Measurements from ENCODE around the gene VCAM1.

The VCAM1 gene

GRCh38 chr1:100720751-100721150, 1.2 kb downstream of the VCAM1 start:
- Histone ChIP-seq H3K14ac (ENCODE audit: low read length) (no peak overlapping the region), H3K27ac (replicated peaks; ENCODE audit: low read length) (no peak overlapping the region), H3K4ac (ENCODE audit: low read length) (no peak overlapping the region), H3K4me2 (ENCODE audit: insufficient read depth, low read length, poor library complexity, severe bottlenecking) (no peak overlapping the region), H2AFZ (ENCODE audit: low read length) (no peak overlapping the region), H2BK120ac (ENCODE audit: low read depth, low read length) (no peak overlapping the region), H3K36me3 (replicated peaks in 1 of 2; ENCODE audit: control insufficient read depth in 2 of 2, insufficient read depth in 2 of 2, low read length in 2 of 2) (no peaks in the 10 kb centered on the region), H3K9ac (ENCODE audit: low read depth, low read length, poor library complexity) (no peak overlapping the region), H2BK15ac (ENCODE audit: low read length) (no peak overlapping the region), H3K4me3 (ENCODE audit: low read length in 2 of 2) (no peak overlapping the region), H2BK5ac (ENCODE audit: low read length) (no peak overlapping the region), H2AK5ac (ENCODE audit: low read depth, low read length) (no peak overlapping the region), H3K9me3 (replicated peaks in 1 of 2; ENCODE audit: control insufficient read depth in 2 of 2, insufficient read depth in 1 of 2, low read depth in 1 of 2, low read length in 2 of 2) (no peaks in the 10 kb centered on the region), H3K18ac (ENCODE audit: low read length) (no peak overlapping the region), H3K27me3 (ENCODE audit: control insufficient read depth in 3 of 3, insufficient read depth in 3 of 3, low read depth in 1 of 3, low read length in 3 of 3) (no peaks in the 10 kb centered on the region), H4K91ac (ENCODE audit: low read depth, low read length, poor library complexity) (no peak overlapping the region), H2BK12ac (ENCODE audit: low read length) (no peak overlapping the region), H3K4me1 (ENCODE audit: control insufficient read depth in 2 of 2, insufficient read depth in 1 of 2, low read depth in 1 of 2, low read length in 2 of 2) (peaks cover 2 to 7% of the 10 kb centered on the region in 2 donors), H4K8ac (ENCODE audit: low read depth, low read length) (no peak overlapping the region), H3K79me1 (ENCODE audit: low read depth, low read length) (no peaks in the 10 kb centered on the region), H3K23ac (ENCODE audit: low read depth, low read length, poor library complexity) (no peak overlapping the region)
- DNase-seq (ENCODE audit: low spot score): no peak

DNA sequence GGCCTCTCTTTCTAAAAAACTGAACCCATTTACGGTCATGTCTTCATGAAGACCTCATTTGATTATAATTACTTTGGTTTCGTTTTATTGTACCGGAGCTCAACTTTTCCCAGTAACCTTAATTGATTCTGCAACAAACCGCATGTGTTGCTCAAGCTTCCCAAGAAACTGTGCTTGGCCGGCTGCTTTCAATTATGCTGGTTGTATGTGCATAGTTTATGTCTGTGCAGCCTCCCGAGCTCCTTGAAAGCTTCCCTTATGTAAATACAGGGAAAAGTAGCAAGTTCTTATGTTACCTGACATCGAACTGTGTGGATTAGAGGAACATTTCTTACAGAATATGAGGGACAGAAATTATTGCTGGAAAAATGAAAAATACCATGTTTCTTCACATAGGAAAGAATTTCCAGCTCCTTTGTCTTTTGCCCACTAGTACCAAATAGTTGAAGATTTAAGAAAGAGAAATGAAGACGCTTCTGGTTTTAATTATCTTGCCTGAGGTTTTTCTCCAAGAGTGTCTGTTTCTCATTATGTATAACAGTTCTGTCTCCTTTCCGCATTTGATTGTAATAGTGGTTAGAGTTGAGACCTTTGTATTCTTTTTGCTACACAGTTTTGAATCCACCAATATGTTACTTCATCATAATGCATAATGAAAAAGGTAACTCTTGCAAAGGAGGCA, 2.1 kb downstream of the VCAM1 start:
- WGBS, 2 donors (ENCODE audit: extremely low coverage in 2 of 2, insufficient read length in 2 of 2, insufficient replicate concordance in 1 of 2): no CpG with 5 or more reads among the region's 9 CpGs
- no peak for DNase-seq (ENCODE audit: low spot score)
- Histone ChIP-seq H3K4me1 (ENCODE audit: control insufficient read depth in 2 of 2, insufficient read depth in 1 of 2, low read depth in 1 of 2, low read length in 2 of 2) (peaks cover 2 to 7% of the 10 kb centered on the region in 2 donors), H2BK120ac (ENCODE audit: low read depth, low read length) (no peak overlapping the region), H3K23ac (ENCODE audit: low read depth, low read length, poor library complexity) (no peak overlapping the region), H3K4me3 (ENCODE audit: low read length in 2 of 2) (no peak overlapping the region), H3K14ac (ENCODE audit: low read length) (no peak overlapping the region), H3K79me1 (ENCODE audit: low read depth, low read length) (no peaks in the 10 kb centered on the region), H3K18ac (ENCODE audit: low read length) (no peak overlapping the region), H3K27ac (replicated peaks; ENCODE audit: low read length) (no peak overlapping the region), H3K36me3 (replicated peaks in 1 of 2; ENCODE audit: control insufficient read depth in 2 of 2, insufficient read depth in 2 of 2, low read length in 2 of 2) (no peaks in the 10 kb centered on the region), H3K9ac (ENCODE audit: low read depth, low read length, poor library complexity) (no peak overlapping the region), H2AFZ (ENCODE audit: low read length) (no peak overlapping the region), H4K8ac (ENCODE audit: low read depth, low read length) (no peak overlapping the region), H2BK12ac (ENCODE audit: low read length) (no peak overlapping the region), H4K91ac (ENCODE audit: low read depth, low read length, poor library complexity) (no peak overlapping the region), H3K4me2 (ENCODE audit: insufficient read depth, low read length, poor library complexity, severe bottlenecking) (no peak overlapping the region), H2BK5ac (ENCODE audit: low read length) (no peak overlapping the region), H2AK5ac (ENCODE audit: low read depth, low read length) (no peak overlapping the region), H3K27me3 (ENCODE audit: control insufficient read depth in 3 of 3, insufficient read depth in 3 of 3, low read depth in 1 of 3, low read length in 3 of 3) (no peaks in the 10 kb centered on the region), H2BK15ac (ENCODE audit: low read length) (no peak overlapping the region), H3K9me3 (replicated peaks in 1 of 2; ENCODE audit: control insufficient read depth in 2 of 2, insufficient read depth in 1 of 2, low read depth in 1 of 2, low read length in 2 of 2) (no peaks in the 10 kb centered on the region), H3K4ac (ENCODE audit: low read length) (no peak overlapping the region)

DNA sequence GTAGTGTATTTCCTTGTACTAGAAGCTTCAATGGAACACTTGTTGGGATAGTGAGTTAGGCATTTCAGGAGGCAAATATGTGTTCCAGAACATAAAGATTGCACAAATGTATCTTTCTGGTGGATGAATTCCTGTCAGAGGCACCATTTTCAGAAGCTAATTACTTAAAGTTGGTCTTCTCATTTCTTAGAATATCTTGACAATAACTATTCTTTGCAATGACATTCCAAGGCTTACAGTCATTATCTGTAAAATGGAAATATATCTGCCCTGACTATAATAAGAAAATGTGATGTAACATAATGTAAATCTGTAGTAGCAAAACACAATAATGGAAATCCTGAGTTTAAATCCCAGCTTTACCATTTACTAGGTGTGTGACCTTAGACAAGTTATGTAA, 2.7 kb downstream of the VCAM1 start:
- Histone ChIP-seq H3K79me1 (ENCODE audit: low read depth, low read length) (no peaks in the 10 kb centered on the region), H3K4me3 (ENCODE audit: low read length in 2 of 2) (no peak overlapping the region), H3K4me2 (ENCODE audit: insufficient read depth, low read length, poor library complexity, severe bottlenecking) (no peak overlapping the region), H4K91ac (ENCODE audit: low read depth, low read length, poor library complexity) (no peak overlapping the region), H3K4ac (ENCODE audit: low read length) (no peak overlapping the region), H3K14ac (ENCODE audit: low read length) (no peak overlapping the region), H3K9me3 (replicated peaks in 1 of 2; ENCODE audit: control insufficient read depth in 2 of 2, insufficient read depth in 1 of 2, low read depth in 1 of 2, low read length in 2 of 2) (no peaks in the 10 kb centered on the region), H2AFZ (ENCODE audit: low read length) (no peak overlapping the region), H3K4me1 (ENCODE audit: control insufficient read depth in 2 of 2, insufficient read depth in 1 of 2, low read depth in 1 of 2, low read length in 2 of 2) (peaks cover 2 to 7% of the 10 kb centered on the region in 2 donors), H2BK120ac (ENCODE audit: low read depth, low read length) (no peak overlapping the region), H2BK15ac (ENCODE audit: low read length) (no peak overlapping the region), H3K27me3 (ENCODE audit: control insufficient read depth in 3 of 3, insufficient read depth in 3 of 3, low read depth in 1 of 3, low read length in 3 of 3) (no peaks in the 10 kb centered on the region), H2BK12ac (ENCODE audit: low read length) (no peak overlapping the region), H2BK5ac (ENCODE audit: low read length) (no peak overlapping the region), H3K18ac (ENCODE audit: low read length) (no peak overlapping the region), H3K23ac (ENCODE audit: low read depth, low read length, poor library complexity) (no peak overlapping the region), H4K8ac (ENCODE audit: low read depth, low read length) (no peak overlapping the region), H2AK5ac (ENCODE audit: low read depth, low read length) (no peak overlapping the region), H3K27ac (replicated peaks; ENCODE audit: low read length) (no peak overlapping the region), H3K9ac (ENCODE audit: low read depth, low read length, poor library complexity) (no peak overlapping the region), H3K36me3 (replicated peaks in 1 of 2; ENCODE audit: control insufficient read depth in 2 of 2, insufficient read depth in 2 of 2, low read length in 2 of 2) (no peaks in the 10 kb centered on the region)
- no peak for DNase-seq (ENCODE audit: low spot score)

- H3K23ac ChIP-seq (ENCODE audit: low read depth, low read length, poor library complexity): no peak overlapping the region
- DNase-seq (ENCODE audit: low spot score): no peak
Measured at GRCh38 chr1:100724281-100724680, 4.7 kb downstream of the VCAM1 start.

More at GRCh38 chr1:100724281-100724680, 4.7 kb downstream of the VCAM1 start:
- no peaks in the 10 kb centered on the region for H3K79me1 ChIP-seq (ENCODE audit: low read depth, low read length)
- H3K36me3 ChIP-seq (replicated peaks in 1 of 2; ENCODE audit: control insufficient read depth in 2 of 2, insufficient read depth in 2 of 2, low read length in 2 of 2): no peaks in the 10 kb centered on the region
- no peak overlapping the region for H2BK120ac ChIP-seq (ENCODE audit: low read depth, low read length)
- no peaks in the 10 kb centered on the region for H3K27me3 ChIP-seq (ENCODE audit: control insufficient read depth in 3 of 3, insufficient read depth in 3 of 3, low read depth in 1 of 3, low read length in 3 of 3)
- no peak overlapping the region for H2BK12ac ChIP-seq (ENCODE audit: low read length)
- no peak overlapping the region for H3K27ac ChIP-seq (replicated peaks; ENCODE audit: low read length)
- H3K4me1 ChIP-seq (ENCODE audit: control insufficient read depth in 2 of 2, insufficient read depth in 1 of 2, low read depth in 1 of 2, low read length in 2 of 2): peaks cover 2 to 5% of the 10 kb centered on the region in 2 donors
- H3K9ac ChIP-seq (ENCODE audit: low read depth, low read length, poor library complexity): no peak overlapping the region
- no peak overlapping the region for H2AFZ ChIP-seq (ENCODE audit: low read length)
- no peak overlapping the region for H3K4me3 ChIP-seq (ENCODE audit: low read length in 2 of 2)
- H3K9me3 ChIP-seq (replicated peaks in 1 of 2; ENCODE audit: control insufficient read depth in 2 of 2, insufficient read depth in 1 of 2, low read depth in 1 of 2, low read length in 2 of 2): no peaks in the 10 kb centered on the region
- no peak overlapping the region for H3K4me2 ChIP-seq (ENCODE audit: insufficient read depth, low read length, poor library complexity, severe bottlenecking)
- H2BK5ac ChIP-seq (ENCODE audit: low read length): no peak overlapping the region
- no peak overlapping the region for H2AK5ac ChIP-seq (ENCODE audit: low read depth, low read length)
- H4K91ac ChIP-seq (ENCODE audit: low read depth, low read length, poor library complexity): no peak overlapping the region
- H2BK15ac ChIP-seq (ENCODE audit: low read length): no peak overlapping the region
- H3K18ac ChIP-seq (ENCODE audit: low read length): no peak overlapping the region
- H3K14ac ChIP-seq (ENCODE audit: low read length): no peak overlapping the region
- H4K8ac ChIP-seq (ENCODE audit: low read depth, low read length): no peak overlapping the region
- H3K4ac ChIP-seq (ENCODE audit: low read length): no peak overlapping the region
